Bronchial epithelial cell (primary cell): Measurements from ENCODE around the gene MARS1. TPM values are rescaled to one million over a fixed set of nuclear protein-coding genes. Genes with fewer than 3 reads are reported as not detected.
"Not testable (repeated sequence)": the region's sequence is repeated elsewhere in the genome, so short reads cannot be mapped to it uniquely, and the experiment has no call there.

Experiments used
- DNase-seq: peaks from one replicate; pipeline ENCODE4 v3.0.0-alpha.2; 2010; ENCODE audit warnings: low read depth
- FAIRE-seq: peaks from 2 replicates; lab custom pipeline; 2011; peaks lifted over from hg19 to GRCh38; lab: Jason Lieb, UNC
- H3K27me3 ChIP-seq: 2 replicates; pipeline ENCODE4 v1.5.1; 2011; ENCODE audit warnings: low read length; ENCODE audit not compliant: control insufficient read depth, insufficient read depth
- H3K36me3 ChIP-seq: 2 replicates; pipeline ENCODE4 v1.5.1; 2011; ENCODE audit warnings: low read length; ENCODE audit not compliant: control insufficient read depth, insufficient read depth
- H3K4me3 ChIP-seq: 2 replicates; pipeline ENCODE4 v1.5.1; 2011; ENCODE audit warnings: mild to moderate bottlenecking, low read depth, low read length, control low read depth
- total RNA-seq: library from RNA; depleted of rRNA; stranded (reverse); fragments of >200 nt; gene quantifications from 2 replicates; pipeline ENCODE4 v1.2.1, GENCODE V29; 2014
- TF ChIP-seq, protein P1 (sequence below): IDR thresholded peaks from 2 replicates; pipeline ENCODE4 v1.5.1; 2011; ENCODE audit warnings: mild to moderate bottlenecking, moderate library complexity, low read length, control low read depth, inconsistent platforms; ENCODE audit not compliant: insufficient read depth, severe bottlenecking

MARS1 gene
- total RNA-seq, result 374 and 477 TPM in 2 replicates

DNA sequence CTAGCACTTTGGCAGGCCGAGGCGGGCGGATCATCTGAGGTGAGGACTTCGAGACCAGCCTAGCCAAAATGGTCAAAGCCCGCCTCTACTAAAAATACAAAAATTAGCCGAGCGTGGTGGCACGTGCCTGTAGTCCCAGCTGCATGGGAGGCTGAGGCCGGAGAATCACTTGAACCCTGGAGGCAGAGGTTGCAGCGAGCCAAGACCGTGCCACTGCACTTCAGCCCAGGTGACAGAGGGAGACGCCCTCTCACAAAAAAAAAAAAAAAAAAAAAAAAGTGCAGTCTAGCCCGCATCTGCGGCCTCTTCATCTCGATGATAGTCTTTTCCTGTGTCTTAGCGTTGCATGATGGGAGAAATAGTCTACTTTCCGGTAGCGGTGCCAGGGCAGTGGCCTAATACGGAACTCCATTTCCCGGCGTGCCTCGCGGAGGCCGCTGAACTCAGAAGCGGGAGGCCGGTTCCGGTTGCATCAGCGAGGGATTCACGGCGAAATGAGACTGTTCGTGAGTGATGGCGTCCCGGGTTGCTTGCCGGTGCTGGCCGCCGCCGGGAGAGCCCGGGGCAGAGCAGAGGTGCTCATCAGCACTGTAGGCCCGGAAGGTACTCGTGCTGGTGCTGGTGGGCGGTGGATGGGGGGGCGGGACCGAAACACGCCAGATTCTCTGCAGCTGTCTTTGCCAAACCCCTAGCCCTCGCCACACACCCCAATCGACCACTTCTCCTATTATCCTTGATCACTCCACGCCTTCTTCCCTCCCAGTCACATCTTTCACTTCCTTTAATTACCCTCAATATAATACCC lies at the start of gene MARS1:
MARS1 (plus strand) TSS at position 472 of the 805 bp plus-strand sequence; CDS start at position 495, 23 bp downstream.
- TF ChIP-seq, protein P1, sequence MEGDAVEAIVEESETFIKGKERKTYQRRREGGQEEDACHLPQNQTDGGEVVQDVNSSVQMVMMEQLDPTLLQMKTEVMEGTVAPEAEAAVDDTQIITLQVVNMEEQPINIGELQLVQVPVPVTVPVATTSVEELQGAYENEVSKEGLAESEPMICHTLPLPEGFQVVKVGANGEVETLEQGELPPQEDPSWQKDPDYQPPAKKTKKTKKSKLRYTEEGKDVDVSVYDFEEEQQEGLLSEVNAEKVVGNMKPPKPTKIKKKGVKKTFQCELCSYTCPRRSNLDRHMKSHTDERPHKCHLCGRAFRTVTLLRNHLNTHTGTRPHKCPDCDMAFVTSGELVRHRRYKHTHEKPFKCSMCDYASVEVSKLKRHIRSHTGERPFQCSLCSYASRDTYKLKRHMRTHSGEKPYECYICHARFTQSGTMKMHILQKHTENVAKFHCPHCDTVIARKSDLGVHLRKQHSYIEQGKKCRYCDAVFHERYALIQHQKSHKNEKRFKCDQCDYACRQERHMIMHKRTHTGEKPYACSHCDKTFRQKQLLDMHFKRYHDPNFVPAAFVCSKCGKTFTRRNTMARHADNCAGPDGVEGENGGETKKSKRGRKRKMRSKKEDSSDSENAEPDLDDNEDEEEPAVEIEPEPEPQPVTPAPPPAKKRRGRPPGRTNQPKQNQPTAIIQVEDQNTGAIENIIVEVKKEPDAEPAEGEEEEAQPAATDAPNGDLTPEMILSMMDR, result peak; percentile 14
- DNase-seq (peak; percentile 97), FAIRE-seq (no peak)
- peak within 1 kb of the TSS; percentile 76 for H3K4me3 ChIP-seq
- peaks cover 23% of the 10 kb centered on the region for H3K36me3 ChIP-seq
- no peaks in the 10 kb centered on the region for H3K27me3 ChIP-seq

DNA sequence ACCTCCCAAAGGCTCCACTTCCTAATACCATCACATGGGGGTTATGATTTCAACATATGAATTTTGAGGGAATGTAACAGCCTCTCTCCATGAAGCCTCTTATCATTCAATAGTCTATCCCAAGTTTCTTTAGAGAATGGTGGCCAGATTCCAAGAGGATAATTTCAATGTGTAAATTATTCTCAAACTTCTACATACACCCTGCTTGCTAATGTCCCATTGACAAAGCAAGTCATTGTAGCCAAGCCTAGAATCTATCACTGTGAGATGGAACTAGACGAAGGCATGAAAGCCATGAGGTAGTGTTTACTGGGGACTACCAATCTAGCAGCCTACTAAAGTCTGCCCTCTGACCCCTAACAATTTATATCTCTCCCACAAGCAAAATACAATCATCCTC lies 49.5 kb upstream of the MARS1 start:
- DNase-seq (no peak), FAIRE-seq (no peak)
- TF ChIP-seq, protein P1, result no peak
- H3K27me3 ChIP-seq, result no peaks in the 10 kb centered on the region
- H3K4me3 ChIP-seq, result no peak overlapping the region
- H3K36me3 ChIP-seq, result no peaks in the 10 kb centered on the region

DNA sequence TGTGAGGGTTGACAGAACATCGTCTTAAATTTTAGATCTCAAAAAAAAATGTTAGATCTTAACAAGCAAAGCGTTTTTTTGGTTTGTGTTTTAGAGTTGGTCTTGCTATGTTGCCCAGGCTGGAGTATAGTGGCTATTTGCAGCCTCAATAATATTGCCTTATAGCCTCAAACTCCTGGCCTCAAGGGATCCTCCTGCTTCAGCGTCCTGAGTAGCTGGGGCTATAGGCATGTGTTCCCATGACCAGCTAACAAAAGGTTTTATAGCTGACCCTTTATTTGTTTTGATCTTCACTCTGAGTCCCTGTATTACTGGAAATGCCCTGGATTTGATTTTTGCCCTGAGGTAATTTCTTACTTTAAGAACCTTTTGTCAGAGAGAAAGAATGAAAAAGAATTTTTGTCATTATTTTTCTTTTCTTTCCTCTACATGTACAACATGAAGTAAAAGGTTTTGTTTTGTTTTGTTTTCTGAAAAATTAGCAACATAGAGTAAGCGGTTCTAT lies 48.1 kb upstream of the MARS1 start:
- H3K36me3 ChIP-seq, result no peaks in the 10 kb centered on the region
- DNase-seq (no peak), FAIRE-seq (no peak)
- no peaks in the 10 kb centered on the region for H3K27me3 ChIP-seq
- TF ChIP-seq, protein P1, result no peak
- no peak overlapping the region for H3K4me3 ChIP-seq

DNA sequence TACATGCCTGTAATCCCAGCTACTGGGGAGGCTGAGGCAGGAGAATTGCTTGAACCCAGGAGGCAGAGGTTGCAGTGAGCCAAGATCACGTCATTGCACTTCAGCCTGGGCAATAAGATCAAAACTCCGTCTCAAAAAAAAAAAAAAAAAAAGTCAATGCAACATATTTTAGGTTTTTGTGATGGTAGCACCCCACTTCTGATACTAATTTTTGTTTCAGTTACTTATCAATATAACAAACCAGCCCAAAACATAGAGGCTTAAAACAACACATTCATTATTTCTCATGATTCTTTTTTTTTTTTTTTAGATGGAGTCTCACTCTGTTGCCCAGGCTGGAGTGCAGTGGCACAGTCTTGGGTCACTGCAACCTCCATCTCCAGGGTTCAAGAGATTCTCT lies 46.5 kb upstream of the MARS1 start:
- not testable (repeated sequence) for H3K36me3 ChIP-seq, FAIRE-seq, H3K4me3 ChIP-seq, DNase-seq, H3K27me3 ChIP-seq

DNA sequence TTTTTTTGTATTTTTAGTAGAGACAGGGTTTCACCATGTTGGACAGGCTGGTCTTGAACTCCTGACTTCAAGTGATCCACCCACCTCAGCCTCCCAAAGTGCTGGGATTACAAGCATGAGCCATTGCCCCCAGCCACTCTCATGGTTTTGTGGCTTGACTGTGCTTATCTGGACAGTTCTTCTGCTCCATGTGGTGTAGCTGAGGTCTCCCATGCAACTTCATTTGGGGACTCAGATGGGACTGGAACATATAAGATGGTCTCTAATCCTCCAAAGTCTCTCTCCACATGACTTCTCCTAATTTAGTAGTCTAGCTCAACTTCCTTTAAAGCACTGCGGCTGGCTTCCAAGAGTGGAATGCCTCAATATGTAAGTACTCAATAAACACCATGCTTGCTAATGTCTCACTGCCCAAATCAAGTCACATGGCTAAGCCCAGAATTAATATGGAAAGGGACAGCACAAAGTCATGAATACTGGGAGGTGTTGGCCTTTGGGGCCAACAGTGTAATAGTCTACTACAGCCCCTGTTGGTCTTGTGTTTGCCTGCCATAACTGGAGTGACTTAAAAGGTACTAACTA lies 45.9 kb upstream of the MARS1 start:
- no peak overlapping the region for H3K4me3 ChIP-seq
- no peaks in the 10 kb centered on the region for H3K36me3 ChIP-seq
- FAIRE-seq (no peak), DNase-seq (no peak)
- H3K27me3 ChIP-seq, result no peaks in the 10 kb centered on the region
- TF ChIP-seq, protein P1, result no peak

DNA sequence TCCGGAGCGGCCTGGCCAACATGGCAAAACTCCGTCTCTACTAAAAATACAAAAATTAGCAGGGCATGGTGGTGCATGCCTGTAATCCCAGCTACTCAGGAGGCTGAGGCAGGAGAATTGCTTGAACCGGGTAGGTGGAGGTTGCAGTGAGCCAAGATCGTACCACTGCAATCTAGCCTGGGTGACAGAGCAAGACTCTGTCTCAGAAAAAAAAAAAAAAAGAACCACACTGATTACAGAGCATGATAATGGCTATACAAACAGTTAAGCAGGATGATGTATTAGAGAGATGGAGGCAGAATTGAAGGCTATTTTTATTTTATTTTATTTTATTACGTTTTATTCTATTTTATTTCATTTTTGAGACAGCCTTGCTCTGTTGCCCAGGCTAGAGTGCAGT lies 43.5 kb upstream of the MARS1 start:
- not testable (repeated sequence) for FAIRE-seq, DNase-seq, H3K36me3 ChIP-seq, H3K27me3 ChIP-seq, H3K4me3 ChIP-seq
